ENCODE results near the gene ARFGEF2.

DNA sequence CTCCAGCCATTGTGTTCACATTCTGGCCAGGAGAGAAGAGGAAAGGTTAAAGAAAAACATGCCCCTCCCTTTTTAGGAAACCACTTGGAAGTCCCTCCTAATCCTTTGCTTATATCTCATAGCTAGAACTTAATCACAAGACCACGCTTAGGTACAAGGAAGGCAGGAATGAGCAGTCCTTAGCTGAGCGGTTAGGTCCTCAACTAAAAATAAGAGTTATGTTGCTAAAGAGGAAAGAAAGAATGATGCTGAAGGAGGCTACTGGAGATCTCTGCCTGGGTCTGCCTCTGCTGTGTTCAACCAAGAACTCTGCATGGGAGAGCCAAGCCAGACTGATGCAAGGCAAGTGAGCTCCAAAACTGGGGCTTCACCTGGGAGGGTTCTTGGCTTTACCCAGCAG, 11.6 kb upstream of the ARFGEF2 start:
- TF ChIP-seq, protein P1, sequence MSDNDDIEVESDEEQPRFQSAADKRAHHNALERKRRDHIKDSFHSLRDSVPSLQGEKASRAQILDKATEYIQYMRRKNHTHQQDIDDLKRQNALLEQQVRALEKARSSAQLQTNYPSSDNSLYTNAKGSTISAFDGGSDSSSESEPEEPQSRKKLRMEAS (IDR thresholded peaks at IDR 0.05) = no peak
- no peak for TF ChIP-seq CEBPB (IDR thresholded peaks at IDR 0.05; ENCODE audit: low read depth)
